ENCODE results near the gene ELL2. TPM values are rescaled to one million over a fixed set of nuclear protein-coding genes. Genes with fewer than 3 reads are reported as not detected.

Gene ELL2
- total RNA-seq, 1 experiment from 2014 or later: 24.4 TPM

- H3K36me3 Mint-ChIP-seq: no peaks in the 10 kb centered on the region
- POLR2A ChIA-PET: no interaction called here
- no peak overlapping the region for H3K27ac Mint-ChIP-seq
- H3K9me3 Mint-ChIP-seq: peaks cover 3% of the 10 kb centered on the region
- no peak for TF ChIP-seq OVOL2 (CRISPR knock-in tag; IDR thresholded peaks at IDR 0.05; ENCODE audit: borderline replicate concordance)
- TF ChIP-seq, protein P1, sequence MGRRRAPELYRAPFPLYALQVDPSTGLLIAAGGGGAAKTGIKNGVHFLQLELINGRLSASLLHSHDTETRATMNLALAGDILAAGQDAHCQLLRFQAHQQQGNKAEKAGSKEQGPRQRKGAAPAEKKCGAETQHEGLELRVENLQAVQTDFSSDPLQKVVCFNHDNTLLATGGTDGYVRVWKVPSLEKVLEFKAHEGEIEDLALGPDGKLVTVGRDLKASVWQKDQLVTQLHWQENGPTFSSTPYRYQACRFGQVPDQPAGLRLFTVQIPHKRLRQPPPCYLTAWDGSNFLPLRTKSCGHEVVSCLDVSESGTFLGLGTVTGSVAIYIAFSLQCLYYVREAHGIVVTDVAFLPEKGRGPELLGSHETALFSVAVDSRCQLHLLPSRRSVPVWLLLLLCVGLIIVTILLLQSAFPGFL (CRISPR knock-in tag; IDR thresholded peaks at IDR 0.05; ENCODE audit: borderline replicate concordance): no peak
- H3K4me1 Mint-ChIP-seq: peaks cover 15% of the 10 kb centered on the region
- no peak for DNase-seq (ENCODE audit: low spot score)
- CTCF ChIA-PET: no interaction called here
- H3K4me3 Mint-ChIP-seq: no peak overlapping the region
- H3K27me3 Mint-ChIP-seq (ENCODE audit: low read depth): no peaks in the 10 kb centered on the region
- no peak for ATAC-seq
Observed at GRCh38 chr5:95925939-95926338, 35.7 kb downstream of the ELL2 start.

- ChIA-PET CTCF (no interaction called here), POLR2A (no interaction called here)
- no peak for ATAC-seq
Observed at GRCh38 chr5:95925378-95925744, 36.3 kb downstream of the ELL2 start.

GRCh38 chr5:95924720-95925377 lies 36.8 kb downstream of the ELL2 start:
- CTCF ChIA-PET: no interaction called here
- Mint-ChIP-seq H3K27me3 (ENCODE audit: low read depth) (no peaks in the 10 kb centered on the region), H3K9me3 (peaks cover 3% of the 10 kb centered on the region), H3K4me1 (peaks cover 8% of the 10 kb centered on the region), H3K27ac (0 out of 2 replicates have a peak overlapping the region, but pooled peaks have one; percentile 8), H3K36me3 (no peaks in the 10 kb centered on the region), H3K4me3 (no peak overlapping the region)
- DNase-seq (ENCODE audit: low spot score) (no peak), ATAC-seq (no peak)
- no peak for TF ChIP-seq TEAD1 (CRISPR knock-in tag; IDR thresholded peaks at IDR 0.05)
- no peak for TF ChIP-seq CREM (CRISPR knock-in tag; IDR thresholded peaks at IDR 0.05)
- no peak for TF ChIP-seq FOXJ3 (CRISPR knock-in tag; IDR thresholded peaks at IDR 0.05; ENCODE audit: borderline replicate concordance)
- TF ChIP-seq GABPB1 (CRISPR knock-in tag; IDR thresholded peaks at IDR 0.05): peak; percentile 73; the same call in 1 of the 2 replicates
- POLR2A ChIA-PET: no interaction called here

More at GRCh38 chr5:95925378-95925744, 36.3 kb downstream of the ELL2 start:
- Mint-ChIP-seq H3K36me3 (no peaks in the 10 kb centered on the region), H3K4me3 (no peak overlapping the region), H3K9me3 (peaks cover 3% of the 10 kb centered on the region), H3K27ac (no peak overlapping the region), H3K4me1 (peaks cover 13% of the 10 kb centered on the region), H3K27me3 (ENCODE audit: low read depth) (no peaks in the 10 kb centered on the region)
- TF ChIP-seq, protein P2, sequence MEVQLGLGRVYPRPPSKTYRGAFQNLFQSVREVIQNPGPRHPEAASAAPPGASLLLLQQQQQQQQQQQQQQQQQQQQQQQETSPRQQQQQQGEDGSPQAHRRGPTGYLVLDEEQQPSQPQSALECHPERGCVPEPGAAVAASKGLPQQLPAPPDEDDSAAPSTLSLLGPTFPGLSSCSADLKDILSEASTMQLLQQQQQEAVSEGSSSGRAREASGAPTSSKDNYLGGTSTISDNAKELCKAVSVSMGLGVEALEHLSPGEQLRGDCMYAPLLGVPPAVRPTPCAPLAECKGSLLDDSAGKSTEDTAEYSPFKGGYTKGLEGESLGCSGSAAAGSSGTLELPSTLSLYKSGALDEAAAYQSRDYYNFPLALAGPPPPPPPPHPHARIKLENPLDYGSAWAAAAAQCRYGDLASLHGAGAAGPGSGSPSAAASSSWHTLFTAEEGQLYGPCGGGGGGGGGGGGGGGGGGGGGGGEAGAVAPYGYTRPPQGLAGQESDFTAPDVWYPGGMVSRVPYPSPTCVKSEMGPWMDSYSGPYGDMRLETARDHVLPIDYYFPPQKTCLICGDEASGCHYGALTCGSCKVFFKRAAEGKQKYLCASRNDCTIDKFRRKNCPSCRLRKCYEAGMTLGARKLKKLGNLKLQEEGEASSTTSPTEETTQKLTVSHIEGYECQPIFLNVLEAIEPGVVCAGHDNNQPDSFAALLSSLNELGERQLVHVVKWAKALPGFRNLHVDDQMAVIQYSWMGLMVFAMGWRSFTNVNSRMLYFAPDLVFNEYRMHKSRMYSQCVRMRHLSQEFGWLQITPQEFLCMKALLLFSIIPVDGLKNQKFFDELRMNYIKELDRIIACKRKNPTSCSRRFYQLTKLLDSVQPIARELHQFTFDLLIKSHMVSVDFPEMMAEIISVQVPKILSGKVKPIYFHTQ (CRISPR knock-in tag; IDR thresholded peaks at IDR 0.05): no peak
- DNase-seq (ENCODE audit: low spot score): no peak

- TF ChIP-seq, protein P1 (CRISPR knock-in tag; IDR thresholded peaks at IDR 0.05; ENCODE audit: borderline replicate concordance): no peak
- TF ChIP-seq ZSCAN18 (CRISPR knock-in tag; IDR thresholded peaks at IDR 0.05): no peak
- no peak for TF ChIP-seq TEAD1 (CRISPR knock-in tag; IDR thresholded peaks at IDR 0.05)
- no peak for TF ChIP-seq OVOL2 (CRISPR knock-in tag; IDR thresholded peaks at IDR 0.05; ENCODE audit: borderline replicate concordance)
- no peak for TF ChIP-seq ZNF317 (CRISPR knock-in tag; IDR thresholded peaks at IDR 0.05; ENCODE audit: borderline replicate concordance, low read depth)
- TF ChIP-seq ZNF416 (CRISPR knock-in tag; IDR thresholded peaks at IDR 0.05): no peak
- TF ChIP-seq NFATC4 (CRISPR knock-in tag; IDR thresholded peaks at IDR 0.05): no peak
- TF ChIP-seq NR1H2 (CRISPR knock-in tag; IDR thresholded peaks at IDR 0.05): no peak
- no peak for TF ChIP-seq ZNF138 (CRISPR knock-in tag; conservative IDR thresholded peaks at IDR 0.05)
- peaks cover 3% of the 10 kb centered on the region for H3K9me3 Mint-ChIP-seq
- no peaks in the 10 kb centered on the region for H3K36me3 Mint-ChIP-seq
- DNase-seq (ENCODE audit: low spot score) (no peak), ATAC-seq (no peak)
- H3K4me1 Mint-ChIP-seq: peaks cover 8% of the 10 kb centered on the region
- no peak overlapping the region for H3K4me3 Mint-ChIP-seq
- ChIA-PET CTCF (no interaction called here), POLR2A (no interaction called here)
- no peak overlapping the region for H3K27ac Mint-ChIP-seq
- no peaks in the 10 kb centered on the region for H3K27me3 Mint-ChIP-seq (ENCODE audit: low read depth)
Observed at GRCh38 chr5:95923918-95924544, 37.6 kb downstream of the ELL2 start.
